Stomach (tissue), 4 donors: ENCODE data around the gene EPB41L3.

Experiments used
- CTCF ChIP-seq, 7 experiments: fragments of 450-650 bp in 4 of 7; fragments of 200-600 bp in 3 of 7; sonication (generic) in 3 of 7; IDR thresholded peaks; one replicate each; pipeline ENCODE4 v1.5.1; 2016 to 2019; ENCODE audit warnings: antibody characterized with exemption in 7 of 7, control low read depth in 2 of 7, mild to moderate bottlenecking in 1 of 7
- EP300 ChIP-seq: sonication (generic); formaldehyde crosslinking; IDR thresholded peaks from one replicate; pipeline ENCODE4 v1.6.1; 2017; ENCODE audit warnings: antibody characterized with exemption
- POLR2A ChIP-seq, 4 donors: fragments of 450-650 bp; IDR thresholded peaks; one replicate each; pipeline ENCODE4 v1.6.1; 2016; ENCODE audit warnings: antibody characterized with exemption in 4 of 4, control low read depth in 2 of 4, mild to moderate bottlenecking in 1 of 4, moderate library complexity in 1 of 4
- POLR2AphosphoS5 ChIP-seq, 3 donors: sonication (generic); formaldehyde crosslinking; IDR thresholded peaks; one replicate each; pipeline ENCODE4 v1.6.1; 2016; ENCODE audit warnings: antibody characterized with exemption in 3 of 3

GRCh38 chr18:5461041-5461440, 82.8 kb downstream of the EPB41L3 start:
- TF ChIP-seq CTCF (IDR thresholded peaks at IDR 0.05) = no peak
- TF ChIP-seq POLR2AphosphoS5 (IDR thresholded peaks at IDR 0.05) = no peak
- TF ChIP-seq EP300 = no peak
- TF ChIP-seq POLR2A (IDR thresholded peaks at IDR 0.05) = no peak
